ENCODE results near the gene GTF2F2.

GTF2F2 gene

GRCh38 chr13:45256254-45256653 is 135.9 kb downstream of the GTF2F2 start:
- H3K9me3 Mint-ChIP-seq = no peaks in the 10 kb centered on the region
- H3K36me3 Mint-ChIP-seq (ENCODE audit: low read depth) = peaks cover 11% of the 10 kb centered on the region
- H3K27me3 Mint-ChIP-seq (ENCODE audit: low read depth) = no peaks in the 10 kb centered on the region
- no peak for TF ChIP-seq CTCF (IDR thresholded peaks at IDR 0.05; ENCODE audit: unreplicated experiment in 3 of 3)
- no peaks in the 10 kb centered on the region for H3K4me1 Mint-ChIP-seq
- no peak overlapping the region for H3K4me3 Mint-ChIP-seq
- H3K27ac Mint-ChIP-seq = no peak overlapping the region

- Mint-ChIP-seq H3K9me3 (no peaks in the 10 kb centered on the region), H3K4me3 (no peak overlapping the region), H3K27me3 (ENCODE audit: low read depth) (no peaks in the 10 kb centered on the region), H3K27ac (no peak overlapping the region), H3K36me3 (ENCODE audit: low read depth) (peaks cover 15% of the 10 kb centered on the region), H3K4me1 (no peaks in the 10 kb centered on the region)
- no peak for TF ChIP-seq CTCF (IDR thresholded peaks at IDR 0.05; ENCODE audit: unreplicated experiment in 3 of 3)
Measured at GRCh38 chr13:45257638-45258333, 137.5 kb downstream of the GTF2F2 start.

- H3K27ac Mint-ChIP-seq = no peak overlapping the region
- no peak overlapping the region for H3K4me3 Mint-ChIP-seq
- H3K27me3 Mint-ChIP-seq (ENCODE audit: low read depth) = no peaks in the 10 kb centered on the region
- H3K9me3 Mint-ChIP-seq = no peaks in the 10 kb centered on the region
- peaks cover 15% of the 10 kb centered on the region for H3K36me3 Mint-ChIP-seq (ENCODE audit: low read depth)
- no peaks in the 10 kb centered on the region for H3K4me1 Mint-ChIP-seq
- no peak for TF ChIP-seq CTCF (IDR thresholded peaks at IDR 0.05; ENCODE audit: unreplicated experiment in 3 of 3)
Measured at GRCh38 chr13:45258334-45258675, 138.0 kb downstream of the GTF2F2 start.

- H3K4me3 Mint-ChIP-seq = no peak overlapping the region
- no peak for TF ChIP-seq CTCF (IDR thresholded peaks at IDR 0.05; ENCODE audit: unreplicated experiment in 3 of 3)
- no peaks in the 10 kb centered on the region for H3K27me3 Mint-ChIP-seq (ENCODE audit: low read depth)
- H3K36me3 Mint-ChIP-seq (ENCODE audit: low read depth) = peaks cover 16% of the 10 kb centered on the region
- no peaks in the 10 kb centered on the region for H3K4me1 Mint-ChIP-seq
- H3K27ac Mint-ChIP-seq = no peak overlapping the region
- no peaks in the 10 kb centered on the region for H3K9me3 Mint-ChIP-seq
Measured at GRCh38 chr13:45267215-45267614, 146.9 kb downstream of the GTF2F2 start.

- Mint-ChIP-seq H3K4me1 (no peaks in the 10 kb centered on the region), H3K4me3 (no peak overlapping the region), H3K27me3 (ENCODE audit: low read depth) (no peaks in the 10 kb centered on the region), H3K36me3 (ENCODE audit: low read depth) (peaks cover 15% of the 10 kb centered on the region), H3K27ac (no peak overlapping the region), H3K9me3 (no peaks in the 10 kb centered on the region)
- no peak for TF ChIP-seq CTCF (IDR thresholded peaks at IDR 0.05; ENCODE audit: unreplicated experiment in 3 of 3)
Measured at GRCh38 chr13:45269204-45269603, 148.9 kb downstream of the GTF2F2 start.

GRCh38 chr13:45276913-45277312 is 156.6 kb downstream of the GTF2F2 start:
- TF ChIP-seq CTCF (IDR thresholded peaks at IDR 0.05; ENCODE audit: unreplicated experiment in 3 of 3) = no peak
- Mint-ChIP-seq H3K9me3 (no peaks in the 10 kb centered on the region), H3K27ac (no peak overlapping the region), H3K4me1 (peaks cover 5% of the 10 kb centered on the region), H3K36me3 (ENCODE audit: low read depth) (peaks cover 29% of the 10 kb centered on the region), H3K4me3 (no peak overlapping the region), H3K27me3 (ENCODE audit: low read depth) (no peaks in the 10 kb centered on the region)

All from nephron (organoid).